Progenitor cell of endocrine pancreas (in vitro differentiated cells): ENCODE data around the gene ARHGAP26. TPM values are rescaled to one million over a fixed set of nuclear protein-coding genes. Genes with fewer than 3 reads are reported as not detected.
A peak's percentile ranks its signal among the peaks of the same experiment; 100 is the strongest.
"Not testable (repeated sequence)": the region's sequence is repeated elsewhere in the genome, so short reads cannot be mapped to it uniquely, and the experiment has no call there.

Experiments used
- DNase-seq: peaks from one replicate; pipeline ENCODE4 v3.0.0; 2021; ENCODE audit warnings: low spot score; ENCODE audit not compliant: unreplicated experiment
- H3K27ac Mint-ChIP-seq: 2 replicates; pipeline ENCODE4 v1.8.0; 2021; ENCODE audit warnings: mild to moderate bottlenecking, moderate library complexity, mixed read lengths
- H3K27me3 Mint-ChIP-seq: 2 replicates; pipeline ENCODE4 v1.8.0; 2021; ENCODE audit warnings: mixed read lengths
- H3K36me3 Mint-ChIP-seq: 2 replicates; pipeline ENCODE4 v1.8.0; 2022; ENCODE audit warnings: mixed read lengths; ENCODE audit not compliant: insufficient read depth
- H3K4me1 Mint-ChIP-seq: 2 replicates; pipeline ENCODE4 v1.8.0; 2021; ENCODE audit warnings: low read depth, mixed read lengths
- H3K4me3 Mint-ChIP-seq: 2 replicates; pipeline ENCODE4 v1.8.0; 2021; ENCODE audit warnings: low read depth, mild to moderate bottlenecking, moderate library complexity, mixed read lengths
- H3K9me3 Mint-ChIP-seq: 2 replicates; pipeline ENCODE4 v1.8.0; 2021; ENCODE audit warnings: low read depth, mixed read lengths
- total RNA-seq: library from RNA; stranded (reverse); gene quantifications from 2 replicates; pipeline ENCODE4 v1.2.1, GENCODE V29; 2021
- TF ChIP-seq, protein P1 (sequence below): fragments of 200-600 bp; sonication (generic); IDR thresholded peaks from one replicate; pipeline ENCODE4 v1.5.0; 2021; ENCODE audit warnings: antibody characterized with exemption, mild to moderate bottlenecking; ENCODE audit not compliant: unreplicated experiment

The ARHGAP26 gene
- total RNA-seq, 1 donor from 2014 or later = 21.3 TPM

DNA sequence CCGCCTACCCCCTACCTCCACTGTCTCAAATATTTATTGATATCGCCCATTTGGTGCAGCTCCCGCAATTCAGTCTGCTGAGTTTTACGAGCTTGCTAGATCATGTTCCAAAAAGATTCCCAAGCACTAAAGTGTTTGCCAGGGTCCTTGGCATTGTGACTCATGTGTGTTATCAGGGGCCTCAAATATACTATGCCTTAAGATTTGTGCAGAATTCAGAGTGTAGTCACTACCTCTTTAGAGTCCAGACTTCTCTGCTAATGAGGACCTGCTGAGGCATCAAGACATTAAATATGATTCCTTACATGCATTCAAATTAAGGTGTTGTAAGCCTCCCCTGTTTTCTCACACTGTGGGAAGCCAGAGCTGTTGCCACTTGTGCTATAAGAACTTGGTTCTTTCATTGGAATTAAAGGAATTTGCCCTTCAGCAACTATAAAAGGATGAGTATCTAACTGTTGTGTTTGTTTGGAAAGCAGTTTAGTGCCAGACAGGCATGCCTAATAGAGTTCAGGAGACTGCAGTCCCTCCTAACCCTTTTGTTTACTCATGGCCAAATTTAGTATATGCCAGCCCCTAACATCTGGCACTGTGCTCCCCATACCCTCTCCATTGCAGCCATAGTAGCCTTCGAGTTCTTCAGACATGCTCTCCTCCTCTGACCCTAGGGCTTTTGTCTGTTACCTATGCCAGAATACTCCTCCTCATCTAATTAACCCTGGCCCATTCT, 316.9 kb downstream of the ARHGAP26 start:
- H3K27ac Mint-ChIP-seq = no peak overlapping the region

DNA sequence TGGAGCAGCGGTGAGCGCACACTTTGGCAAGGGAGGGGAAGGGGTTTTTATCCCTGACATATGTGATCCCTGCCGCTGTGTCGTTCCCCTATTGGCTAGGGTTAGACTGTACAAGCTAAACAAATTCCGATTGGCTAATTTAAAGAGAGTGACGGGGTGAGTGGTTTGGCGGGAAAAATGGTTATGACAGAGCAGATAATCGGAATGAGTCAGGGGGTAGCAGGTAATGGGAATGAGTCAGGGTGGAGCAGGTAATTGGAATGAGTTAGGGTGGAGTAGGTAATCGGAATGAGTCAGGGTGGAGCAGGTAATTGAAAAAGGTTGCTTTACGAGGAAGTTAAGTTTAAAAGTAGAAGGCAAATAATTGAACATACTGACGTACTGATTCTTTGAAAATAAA, 318.5 kb downstream of the ARHGAP26 start:
- not testable (repeated sequence) for DNase-seq, H3K27ac Mint-ChIP-seq, H3K36me3 Mint-ChIP-seq, H3K4me1 Mint-ChIP-seq, H3K9me3 Mint-ChIP-seq, H3K4me3 Mint-ChIP-seq
- peaks cover 19% of the 10 kb centered on the region for H3K27me3 Mint-ChIP-seq

More for the DNA sequence above, 316.9 kb downstream of the ARHGAP26 start:
- Mint-ChIP-seq H3K4me3 (no peak overlapping the region), H3K27me3 (peaks cover 5% of the 10 kb centered on the region), H3K4me1 (peaks cover 2% of the 10 kb centered on the region), H3K36me3 (peaks cover 3% of the 10 kb centered on the region), H3K9me3 (peaks cover 4% of the 10 kb centered on the region)
- TF ChIP-seq, protein P1, sequence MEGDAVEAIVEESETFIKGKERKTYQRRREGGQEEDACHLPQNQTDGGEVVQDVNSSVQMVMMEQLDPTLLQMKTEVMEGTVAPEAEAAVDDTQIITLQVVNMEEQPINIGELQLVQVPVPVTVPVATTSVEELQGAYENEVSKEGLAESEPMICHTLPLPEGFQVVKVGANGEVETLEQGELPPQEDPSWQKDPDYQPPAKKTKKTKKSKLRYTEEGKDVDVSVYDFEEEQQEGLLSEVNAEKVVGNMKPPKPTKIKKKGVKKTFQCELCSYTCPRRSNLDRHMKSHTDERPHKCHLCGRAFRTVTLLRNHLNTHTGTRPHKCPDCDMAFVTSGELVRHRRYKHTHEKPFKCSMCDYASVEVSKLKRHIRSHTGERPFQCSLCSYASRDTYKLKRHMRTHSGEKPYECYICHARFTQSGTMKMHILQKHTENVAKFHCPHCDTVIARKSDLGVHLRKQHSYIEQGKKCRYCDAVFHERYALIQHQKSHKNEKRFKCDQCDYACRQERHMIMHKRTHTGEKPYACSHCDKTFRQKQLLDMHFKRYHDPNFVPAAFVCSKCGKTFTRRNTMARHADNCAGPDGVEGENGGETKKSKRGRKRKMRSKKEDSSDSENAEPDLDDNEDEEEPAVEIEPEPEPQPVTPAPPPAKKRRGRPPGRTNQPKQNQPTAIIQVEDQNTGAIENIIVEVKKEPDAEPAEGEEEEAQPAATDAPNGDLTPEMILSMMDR = no peak
- DNase-seq = no peak

DNA sequence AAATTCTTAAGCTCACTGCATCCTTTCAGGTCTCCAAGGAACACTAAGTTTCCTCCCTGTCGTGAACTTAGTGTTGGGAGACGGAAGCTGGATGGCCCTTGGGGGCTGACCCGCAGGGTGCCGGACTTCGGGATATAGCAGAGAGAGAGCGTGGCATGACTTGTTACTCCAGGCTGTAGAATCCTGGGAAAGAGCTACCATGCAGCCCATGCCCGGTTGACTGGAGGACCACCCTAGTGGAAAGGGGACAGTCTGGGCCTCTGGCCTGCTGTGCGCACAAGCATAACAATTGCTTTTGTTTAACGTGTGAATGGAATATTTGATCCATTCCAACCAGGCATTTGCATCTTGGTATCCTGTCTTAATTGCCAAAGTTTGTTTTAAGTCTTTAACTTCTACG, 319.9 kb downstream of the ARHGAP26 start:
- not testable (repeated sequence) for H3K4me3 Mint-ChIP-seq, H3K27ac Mint-ChIP-seq

DNA sequence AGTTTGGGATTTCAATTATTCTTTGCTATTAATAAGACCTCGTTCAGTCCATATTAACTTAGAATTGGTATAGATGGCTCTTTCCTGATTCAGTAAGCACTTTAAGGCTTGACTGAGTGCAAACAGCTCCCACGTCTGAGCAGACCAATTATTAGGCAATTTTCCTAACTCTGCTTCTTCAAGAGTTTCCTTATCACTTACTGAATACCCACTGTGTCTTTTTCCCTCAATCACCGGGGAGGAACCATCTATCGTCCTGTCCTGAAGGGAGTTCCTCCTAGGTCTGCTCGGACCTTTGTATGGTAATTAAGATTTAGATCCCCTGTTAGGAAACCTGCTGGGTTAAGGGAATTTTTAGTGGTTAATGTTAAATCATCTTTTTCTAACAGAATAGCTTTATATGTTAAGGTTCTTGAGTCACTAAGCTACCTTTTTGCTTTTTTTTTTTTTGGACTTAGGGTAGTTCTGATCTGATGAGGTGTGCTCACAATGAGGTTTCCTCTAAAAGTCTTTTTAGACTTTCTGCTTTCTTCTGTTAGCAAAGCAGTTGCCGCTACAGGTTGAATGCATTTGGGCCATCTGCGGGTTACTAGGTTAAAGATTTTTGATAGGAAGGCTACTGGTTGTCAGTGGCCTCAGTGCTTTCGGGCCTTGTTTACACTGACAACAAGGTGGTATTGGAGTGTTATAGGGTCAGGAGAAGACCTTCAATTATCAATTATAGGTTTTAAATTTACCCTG, 322.7 kb downstream of the ARHGAP26 start:
- Mint-ChIP-seq H3K27me3 (peaks cover 29% of the 10 kb centered on the region), H3K4me1 (peaks cover 12% of the 10 kb centered on the region)
- not testable (repeated sequence) for H3K9me3 Mint-ChIP-seq, H3K27ac Mint-ChIP-seq, DNase-seq, H3K36me3 Mint-ChIP-seq, H3K4me3 Mint-ChIP-seq

More for the DNA sequence above, 319.9 kb downstream of the ARHGAP26 start:
- not testable (repeated sequence) for DNase-seq, H3K36me3 Mint-ChIP-seq, H3K9me3 Mint-ChIP-seq
- H3K4me1 Mint-ChIP-seq = peaks cover 14% of the 10 kb centered on the region
- peaks cover 29% of the 10 kb centered on the region for H3K27me3 Mint-ChIP-seq

DNA sequence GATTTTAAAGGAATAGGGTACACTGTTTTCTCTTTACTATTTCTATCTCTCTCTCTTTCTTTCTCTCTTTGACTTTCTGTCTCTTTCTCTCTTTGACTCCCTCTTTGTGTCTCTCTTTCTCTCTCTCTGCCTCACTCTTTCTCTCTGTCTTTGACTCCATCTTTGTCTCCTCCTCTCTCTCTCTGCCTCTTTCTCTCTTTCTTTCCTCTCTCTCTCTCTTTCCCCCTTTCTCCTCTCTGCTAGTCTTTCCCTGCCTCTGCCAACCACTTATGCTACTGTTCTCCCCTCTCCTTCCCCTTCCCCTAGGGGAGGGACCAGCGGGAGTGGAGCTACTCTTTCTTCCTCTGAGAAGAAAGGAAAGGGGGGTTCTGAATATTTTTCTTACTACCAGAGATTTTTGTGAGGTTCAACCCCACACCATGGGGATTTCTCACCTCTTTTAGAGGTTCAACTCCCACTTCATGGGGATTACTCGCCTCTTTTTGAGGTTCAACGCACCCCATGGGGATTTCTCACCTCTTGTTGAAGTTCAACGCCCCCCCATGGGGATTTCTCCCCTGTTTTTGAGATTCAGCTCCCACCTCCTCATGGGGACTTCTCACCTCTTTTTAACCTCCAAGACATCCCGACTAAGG, 323.4 kb downstream of the ARHGAP26 start:
- peaks cover 12% of the 10 kb centered on the region for H3K4me1 Mint-ChIP-seq
- H3K4me3 Mint-ChIP-seq = peak overlapping the region; percentile 52
- H3K36me3 Mint-ChIP-seq = peaks cover 3% of the 10 kb centered on the region
- TF ChIP-seq, protein P1 = no peak
- no peak for DNase-seq
- H3K27ac Mint-ChIP-seq = peak overlapping the region; percentile 41
- peaks cover 29% of the 10 kb centered on the region for H3K27me3 Mint-ChIP-seq
- peaks cover 3% of the 10 kb centered on the region for H3K9me3 Mint-ChIP-seq

DNA sequence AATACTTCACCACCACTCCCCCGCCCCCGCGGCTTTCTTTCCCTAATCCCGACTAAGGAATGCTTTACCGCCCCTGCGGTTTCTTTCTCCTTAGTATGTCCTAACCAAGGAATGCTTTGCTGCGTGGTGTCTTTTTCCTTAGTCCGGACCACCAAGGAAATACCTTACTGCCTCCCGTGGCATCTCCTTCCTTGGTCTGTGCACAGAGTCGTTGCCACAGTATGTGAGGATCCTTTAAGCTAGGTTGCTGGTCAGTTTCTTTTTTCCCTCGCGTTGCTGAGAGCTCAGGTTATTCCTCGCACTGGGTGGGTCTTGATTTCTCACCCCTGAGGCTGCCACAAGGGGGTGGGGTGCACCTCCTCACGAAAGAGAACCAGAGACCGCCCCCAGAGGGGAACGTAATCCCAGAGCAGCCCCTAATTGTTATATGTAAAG, 323.9 kb downstream of the ARHGAP26 start:
- Mint-ChIP-seq H3K27ac (peak overlapping the region; percentile 41), H3K4me1 (peaks cover 12% of the 10 kb centered on the region), H3K4me3 (peak overlapping the region; percentile 52), H3K27me3 (peaks cover 29% of the 10 kb centered on the region), H3K9me3 (no peaks in the 10 kb centered on the region), H3K36me3 (no peaks in the 10 kb centered on the region)
- TF ChIP-seq, protein P1 = peak; percentile 45
- no peak for DNase-seq

DNA sequence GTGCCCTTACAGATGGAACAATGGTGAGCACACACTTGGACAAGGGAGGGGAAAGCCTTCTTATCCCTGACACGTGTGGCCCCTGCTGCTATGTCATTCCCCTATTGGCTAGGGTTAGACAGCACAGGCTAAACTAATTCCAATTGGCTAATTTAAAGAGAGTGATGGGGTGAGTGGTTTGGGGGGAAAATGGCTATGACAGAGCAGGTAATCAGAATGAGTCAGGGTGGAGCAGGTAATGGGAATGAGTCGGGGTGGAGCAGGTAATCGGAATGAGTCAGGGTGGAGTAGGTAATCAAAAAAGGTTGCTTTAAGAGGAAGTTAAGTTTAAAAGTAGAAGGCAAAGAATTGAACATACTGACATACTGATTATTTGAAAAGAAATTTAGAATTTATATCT, 324.4 kb downstream of the ARHGAP26 start:
- H3K9me3 Mint-ChIP-seq, H3K36me3 Mint-ChIP-seq, H3K4me3 Mint-ChIP-seq, H3K27ac Mint-ChIP-seq, DNase-seq: not testable (repeated sequence)
- peaks cover 12% of the 10 kb centered on the region for H3K4me1 Mint-ChIP-seq
- H3K27me3 Mint-ChIP-seq = peaks cover 29% of the 10 kb centered on the region
